Measurements from ENCODE around the gene ARVCF. TPM values are rescaled to one million over a fixed set of nuclear protein-coding genes. Genes with fewer than 3 reads are reported as not detected.

Gene ARVCF
- total RNA-seq, 1 experiment from 2014 or later = 3.8 TPM

GRCh38 chr22:20037419-20037818 lies 20.8 kb upstream of the ARVCF start:
- Histone ChIP-seq H3K36me3 (peaks cover 3% of the 10 kb centered on the region), H3K9me3 (no peaks in the 10 kb centered on the region), H3K27me3 (no peaks in the 10 kb centered on the region), H3K4me3 (no peak overlapping the region)
- DNase-seq = no peak

- H3K4me3 ChIP-seq = no peak overlapping the region
- H3K9me3 ChIP-seq = no peaks in the 10 kb centered on the region
- H3K36me3 ChIP-seq = peaks cover 8% of the 10 kb centered on the region
- DNase-seq = no peak
- no peaks in the 10 kb centered on the region for H3K27me3 ChIP-seq
Observed at GRCh38 chr22:20036535-20037392, 20.1 kb upstream of the ARVCF start.

GRCh38 chr22:20036084-20036482 lies 19.5 kb upstream of the ARVCF start:
- Histone ChIP-seq H3K9me3 (no peaks in the 10 kb centered on the region), H3K36me3 (peaks cover 8% of the 10 kb centered on the region), H3K27me3 (no peaks in the 10 kb centered on the region), H3K4me3 (no peak overlapping the region)
- no peak for DNase-seq

GRCh38 chr22:20035375-20036083 lies 18.9 kb upstream of the ARVCF start:
- Histone ChIP-seq H3K36me3 (peaks cover 8% of the 10 kb centered on the region), H3K27me3 (no peaks in the 10 kb centered on the region), H3K4me3 (no peak overlapping the region), H3K9me3 (no peaks in the 10 kb centered on the region)
- DNase-seq = no peak

GRCh38 chr22:20034143-20034542 lies 17.5 kb upstream of the ARVCF start:
- peaks cover 8% of the 10 kb centered on the region for H3K36me3 ChIP-seq
- H3K27me3 ChIP-seq = no peaks in the 10 kb centered on the region
- no peak for DNase-seq
- no peak overlapping the region for H3K4me3 ChIP-seq
- no peaks in the 10 kb centered on the region for H3K9me3 ChIP-seq

- Histone ChIP-seq H3K27me3 (no peaks in the 10 kb centered on the region), H3K9me3 (no peaks in the 10 kb centered on the region), H3K4me3 (no peak overlapping the region), H3K36me3 (peaks cover 8% of the 10 kb centered on the region)
- peak; percentile 70 for DNase-seq
Observed at GRCh38 chr22:20033045-20033706, 16.6 kb upstream of the ARVCF start.

GRCh38 chr22:20032407-20032991 lies 15.9 kb upstream of the ARVCF start:
- Histone ChIP-seq H3K9me3 (no peaks in the 10 kb centered on the region), H3K27me3 (no peaks in the 10 kb centered on the region), H3K36me3 (peaks cover 8% of the 10 kb centered on the region), H3K4me3 (no peak overlapping the region)
- DNase-seq = no peak

- Histone ChIP-seq H3K4me3 (no peak overlapping the region), H3K36me3 (peaks cover 8% of the 10 kb centered on the region), H3K9me3 (no peaks in the 10 kb centered on the region), H3K27me3 (no peaks in the 10 kb centered on the region)
- no peak for DNase-seq
Observed at GRCh38 chr22:20031732-20032406, 15.2 kb upstream of the ARVCF start.

- H3K4me3 ChIP-seq = no peak overlapping the region
- DNase-seq = no peak
- peaks cover 8% of the 10 kb centered on the region for H3K36me3 ChIP-seq
- H3K27me3 ChIP-seq = no peaks in the 10 kb centered on the region
- no peaks in the 10 kb centered on the region for H3K9me3 ChIP-seq
Observed at GRCh38 chr22:20029550-20030225, 13.1 kb upstream of the ARVCF start.

- no peak for DNase-seq
Observed at GRCh38 chr22:20028855-20029549, 12.4 kb upstream of the ARVCF start.

GRCh38 chr22:20027966-20028854 lies 11.6 kb upstream of the ARVCF start:
- peaks cover 9% of the 10 kb centered on the region for H3K36me3 ChIP-seq
- no peak for DNase-seq
- H3K4me3 ChIP-seq = no peak overlapping the region
- no peaks in the 10 kb centered on the region for H3K9me3 ChIP-seq
- H3K27me3 ChIP-seq = no peaks in the 10 kb centered on the region

More at GRCh38 chr22:20028855-20029549, 12.4 kb upstream of the ARVCF start:
- Histone ChIP-seq H3K9me3 (no peaks in the 10 kb centered on the region), H3K4me3 (no peak overlapping the region), H3K27me3 (no peaks in the 10 kb centered on the region), H3K36me3 (peaks cover 8% of the 10 kb centered on the region)

GRCh38 chr22:20026996-20027601 lies 10.5 kb upstream of the ARVCF start:
- Histone ChIP-seq H3K9me3 (no peaks in the 10 kb centered on the region), H3K27me3 (no peaks in the 10 kb centered on the region), H3K36me3 (peaks cover 7% of the 10 kb centered on the region), H3K4me3 (no peak overlapping the region)
- no peak for DNase-seq

GRCh38 chr22:20026204-20026908 lies 9.7 kb upstream of the ARVCF start:
- H3K4me3 ChIP-seq = no peak overlapping the region
- peaks cover 5% of the 10 kb centered on the region; the same call in 1 of the 2 replicates for H3K36me3 ChIP-seq
- no peak for DNase-seq
- no peaks in the 10 kb centered on the region for H3K27me3 ChIP-seq
- no peaks in the 10 kb centered on the region for H3K9me3 ChIP-seq
